HG03064 (cell line): Measurements from ENCODE around the gene CSKMT.
"Not testable (repeated sequence)": the region's sequence is repeated elsewhere in the genome, so short reads cannot be mapped to it uniquely, and the experiment has no call there.

ENCODE experiments used
- ATAC-seq: cut with Tn5 transposase; IDR thresholded peaks from one replicate; pipeline ENCODE4 v1.9.1; 2021; ENCODE audit warnings: low read depth; ENCODE audit not compliant: unreplicated experiment

Gene CSKMT, protein sequence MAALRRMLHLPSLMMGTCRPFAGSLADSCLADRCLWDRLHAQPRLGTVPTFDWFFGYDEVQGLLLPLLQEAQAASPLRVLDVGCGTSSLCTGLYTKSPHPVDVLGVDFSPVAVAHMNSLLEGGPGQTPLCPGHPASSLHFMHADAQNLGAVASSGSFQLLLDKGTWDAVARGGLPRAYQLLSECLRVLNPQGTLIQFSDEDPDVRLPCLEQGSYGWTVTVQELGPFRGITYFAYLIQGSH

GRCh38 chr11:62665075-62665598 lies at the start of gene CSKMT, which contains the start of gene C11orf98:
Gene CSKMT (plus strand): TSS chr11:62665312. CDS start chr11:62665880, 568 bp downstream.
Gene C11orf98 (minus strand): TSS chr11:62665210. CDS start chr11:62665169, 41 bp downstream.
- ATAC-seq: peak; percentile 74

DNA sequence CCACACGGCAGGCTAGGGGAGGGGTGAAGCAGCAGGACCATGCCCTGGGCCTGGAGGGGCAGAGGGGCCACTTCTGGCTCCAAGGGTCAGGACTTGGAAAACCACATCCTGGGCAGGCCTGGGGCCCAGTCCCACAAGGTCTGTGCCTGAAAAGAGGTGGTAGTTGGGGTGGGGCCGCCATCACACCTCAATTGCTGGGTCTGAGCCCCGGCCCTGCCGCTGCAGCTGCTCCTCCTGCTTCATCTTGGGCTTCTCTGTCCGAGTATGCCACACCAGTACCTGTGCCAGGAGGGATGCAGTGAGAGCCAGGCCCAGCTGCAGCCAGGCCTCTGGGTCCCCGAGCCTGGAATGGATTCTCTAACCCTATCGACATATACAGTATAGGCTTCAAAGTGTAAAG lies 49.6 kb upstream of the CSKMT start:
- ATAC-seq: no peak

GRCh38 chr11:62616957-62617356 lies 48.2 kb upstream of the CSKMT start:
- ATAC-seq: not testable (repeated sequence)

DNA sequence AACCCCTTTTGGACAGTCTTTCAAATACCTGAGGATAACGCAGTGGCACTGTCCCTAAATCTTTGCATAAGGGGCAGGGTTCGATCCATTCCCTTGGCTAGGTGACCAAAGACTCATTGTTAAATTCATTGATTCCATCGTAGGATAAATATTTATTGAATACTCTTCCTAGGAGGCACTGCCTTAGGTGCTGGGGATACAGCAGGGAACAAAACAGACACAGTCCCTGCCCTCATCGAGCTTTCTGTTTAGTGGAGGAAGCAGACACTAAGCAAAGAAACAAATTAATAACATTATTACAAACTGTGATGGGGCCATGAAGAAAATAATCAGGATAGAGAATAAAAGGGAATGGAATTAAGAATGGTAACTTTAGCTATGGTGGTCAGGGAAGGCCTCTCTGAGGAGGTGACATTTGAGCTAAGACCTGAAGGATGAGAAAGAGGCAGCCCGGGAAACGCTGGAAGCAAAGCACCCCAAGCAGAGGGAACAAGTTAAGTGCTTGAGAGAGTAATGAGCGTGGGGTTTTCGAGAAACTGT lies 44.0 kb upstream of the CSKMT start:
- no peak for ATAC-seq

DNA sequence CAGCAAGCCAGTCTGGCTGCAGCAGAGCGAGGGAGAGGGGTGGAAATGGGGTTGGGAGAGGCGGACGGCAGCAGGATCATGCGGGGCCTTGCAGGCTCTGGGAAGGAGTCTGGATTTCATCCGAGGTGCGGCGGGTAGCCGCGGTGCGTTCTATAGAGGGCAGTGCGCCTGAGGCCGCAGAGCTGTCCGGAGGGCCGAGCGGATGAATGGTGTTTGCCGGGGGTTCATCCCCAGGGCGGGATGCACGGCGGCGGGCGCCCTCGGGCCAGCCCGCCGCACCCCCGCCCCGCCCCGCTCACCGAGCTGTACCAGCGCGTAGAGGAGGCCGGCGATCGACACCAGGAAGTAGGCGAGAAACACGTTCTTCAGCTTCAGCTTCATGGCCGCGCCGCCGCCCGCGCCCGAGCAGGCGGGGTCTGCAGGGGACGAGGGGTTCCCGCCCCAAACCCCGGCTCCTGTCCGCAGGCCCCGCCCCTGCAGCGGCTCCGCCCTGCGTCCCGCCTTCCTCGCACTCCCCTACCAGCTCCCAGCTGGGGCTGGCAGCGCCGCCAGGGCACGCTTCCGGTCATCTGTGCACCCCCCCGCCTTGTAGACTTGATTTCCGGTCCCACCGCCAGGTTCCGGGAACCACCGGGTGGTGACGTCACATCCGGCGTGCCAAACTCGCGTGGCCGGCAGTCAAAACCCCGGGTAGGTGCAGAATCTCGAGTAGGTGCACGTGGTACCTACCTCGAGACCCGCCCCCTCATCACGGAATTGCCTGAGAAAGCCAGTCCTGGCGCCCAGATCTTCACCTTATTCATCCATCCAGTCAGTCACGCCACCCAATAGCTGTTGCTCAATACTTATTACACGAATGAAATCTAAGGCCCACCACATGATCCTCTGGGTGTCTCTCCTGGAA lies 43.3 kb upstream of the CSKMT start, which contains the start of gene B3GAT3:
TSS of gene B3GAT3 (minus strand) at position 420 of the 904 bp plus-strand sequence. CDS start at position 381, 39 bp downstream.
- peak; percentile 80 for ATAC-seq

DNA sequence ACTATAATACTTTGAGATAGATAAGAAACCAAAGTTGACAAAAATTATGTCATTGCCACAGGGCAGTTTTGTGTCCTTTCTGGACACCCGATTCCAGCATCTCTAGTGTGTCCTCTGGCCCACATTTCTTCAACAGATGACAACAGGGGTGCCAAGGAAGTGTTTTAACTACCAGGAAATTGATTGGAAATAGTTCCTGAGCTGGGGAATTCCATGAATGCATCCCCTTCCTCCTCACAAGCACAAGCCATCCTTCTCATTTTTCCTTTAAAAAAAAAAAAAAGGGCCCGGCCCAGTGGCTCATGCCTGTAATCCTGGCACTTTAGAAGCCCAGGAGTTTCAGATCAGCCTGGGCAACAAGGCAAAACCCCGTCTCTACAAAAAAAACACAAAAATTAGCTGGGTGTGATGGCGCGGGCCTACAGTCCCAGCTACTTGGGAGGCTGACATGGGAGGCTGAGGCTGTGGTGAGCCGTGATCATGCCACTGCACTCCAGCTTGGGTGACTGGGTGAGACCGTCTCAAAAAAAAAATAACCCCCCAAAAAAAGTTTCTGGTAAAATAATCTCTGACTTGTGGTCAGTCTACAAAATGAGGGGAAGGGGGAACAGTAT lies 42.5 kb upstream of the CSKMT start:
- no peak for ATAC-seq

DNA sequence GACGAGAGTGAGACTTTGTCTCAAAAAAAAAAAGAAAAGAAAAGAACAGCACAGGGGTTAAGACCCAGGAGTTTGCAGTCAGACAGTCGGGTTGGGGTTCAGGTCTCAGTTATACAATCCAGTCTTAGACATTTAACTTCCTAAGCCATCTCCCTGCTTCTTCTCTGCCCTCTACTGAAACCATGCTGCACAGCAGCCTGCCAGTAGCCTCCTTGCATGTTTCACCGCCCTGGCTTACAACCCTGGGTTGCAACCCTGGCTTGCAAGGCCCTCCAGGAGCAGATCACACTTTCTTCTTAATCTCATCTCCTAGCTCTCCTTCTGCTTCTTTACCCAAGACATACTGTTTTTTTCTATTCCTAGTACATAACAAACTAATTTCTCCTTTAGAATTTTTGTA lies 37.4 kb upstream of the CSKMT start:
- ATAC-seq: no peak

GRCh38 chr11:62632492-62632891 lies 32.6 kb upstream of the CSKMT start:
- ATAC-seq: no peak

- no peak for ATAC-seq
These were observed 20.9 kb upstream of the CSKMT start for GRCh38 chr11:62644220-62644619.

DNA sequence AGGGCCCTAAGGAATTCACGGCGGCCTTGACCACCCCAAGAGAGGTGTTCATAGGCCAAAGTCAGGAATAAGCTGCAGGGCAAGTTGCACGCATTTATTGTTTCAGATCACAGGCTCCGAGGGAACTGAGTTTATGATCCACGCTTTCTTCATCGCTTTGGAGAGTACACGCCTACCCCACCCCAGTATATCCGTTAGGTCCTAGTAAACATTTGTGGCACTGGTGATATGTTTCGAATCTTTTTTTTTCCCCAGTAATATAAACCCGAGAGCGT lies 19.5 kb upstream of the CSKMT start:
- ATAC-seq: no peak

GRCh38 chr11:62645946-62646824 lies 18.9 kb upstream of the CSKMT start, which contains the start of gene GANAB:
Gene GANAB (minus strand): TSS chr11:62646613. CDS start chr11:62646599, 14 bp downstream.
- peak; percentile 84 for ATAC-seq

- ATAC-seq: no peak
These were observed 18.1 kb upstream of the CSKMT start for GRCh38 chr11:62646825-62647608.

DNA sequence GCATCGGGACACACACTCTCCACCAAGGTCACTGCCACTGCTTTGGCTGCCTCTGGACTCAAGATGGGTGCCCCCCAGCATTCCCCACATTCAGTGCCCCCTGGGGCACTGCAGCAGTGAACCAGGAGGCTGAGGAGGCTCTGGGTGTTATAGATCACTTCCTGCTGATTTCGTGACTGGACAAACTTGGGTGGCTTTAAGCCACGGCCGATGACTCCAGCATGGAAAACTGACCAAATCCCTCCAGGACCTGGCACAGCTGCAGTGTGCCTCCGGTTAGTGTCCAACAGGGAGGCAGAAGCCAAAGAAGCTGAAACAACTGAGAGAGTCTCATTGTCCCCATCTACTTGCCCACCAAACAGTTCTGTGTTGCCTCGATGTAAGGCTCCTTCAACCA lies 17.5 kb upstream of the CSKMT start:
- no peak for ATAC-seq

GRCh38 chr11:62648185-62648966 lies 16.7 kb upstream of the CSKMT start:
- ATAC-seq: no peak

GRCh38 chr11:62648967-62649364 lies 16.1 kb upstream of the CSKMT start:
- no peak for ATAC-seq

GRCh38 chr11:62649486-62649885 lies 15.6 kb upstream of the CSKMT start:
- no peak for ATAC-seq

DNA sequence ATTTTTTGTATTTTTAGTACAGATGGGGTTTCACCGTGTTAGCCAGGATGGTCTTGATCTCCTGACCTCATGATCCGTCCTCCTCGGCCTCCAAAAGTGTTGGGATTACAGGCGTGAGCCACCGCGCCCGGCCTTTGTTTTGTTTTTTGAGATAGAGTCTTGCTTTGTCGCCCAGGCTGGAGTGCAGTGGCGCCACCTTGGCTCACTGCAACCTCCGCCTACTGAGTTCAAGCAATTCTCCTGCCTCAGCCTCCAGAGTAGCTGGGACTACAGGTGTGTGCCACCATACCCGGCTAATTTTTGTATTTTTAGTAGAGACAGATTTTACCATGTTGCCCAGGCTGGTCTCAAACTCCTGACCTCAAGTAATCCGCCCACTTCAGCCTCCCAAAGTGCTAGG lies 14.8 kb upstream of the CSKMT start:
- not testable (repeated sequence) for ATAC-seq
